HepG2 (cell line): Measurements from ENCODE around the gene C20orf204. TPM values are rescaled to one million over a fixed set of nuclear protein-coding genes. Genes with fewer than 3 reads are reported as not detected.

Source experiments
- ATF1 ChIP-seq: IDR thresholded peaks from 2 replicates; pipeline ENCODE4 v1.6.1; 2016; ENCODE audit warnings: mild to moderate bottlenecking, control low read depth
- CENPBD1 ChIP-seq: sonication (generic); formaldehyde crosslinking; IDR thresholded peaks from 2 replicates; pipeline ENCODE4 v1.8.0; 2022; ENCODE audit warnings: missing genetic modification reagents, low read depth, mild to moderate bottlenecking, borderline replicate concordance
- EED ChIP-seq: sonication (generic); formaldehyde crosslinking; IDR thresholded peaks from 2 replicates; pipeline ENCODE4 v1.5.0; 2020; ENCODE audit warnings: mild to moderate bottlenecking, missing genetic modification reagents
- HDAC6 ChIP-seq: fragments of 200-600 bp; sonication (generic); IDR thresholded peaks from 2 replicates; pipeline ENCODE4 v1.7.0; 2017; ENCODE audit warnings: mild to moderate bottlenecking, antibody characterized with exemption, low read length, low read depth
- HIC2 ChIP-seq: sonication (generic); formaldehyde crosslinking; IDR thresholded peaks from 2 replicates; pipeline ENCODE4 v1.9.0; 2022; ENCODE audit warnings: low read depth, missing genetic modification reagents
- KDM5A ChIP-seq: fragments of 200-600 bp; sonication (generic); IDR thresholded peaks from 2 replicates; pipeline ENCODE4 v1.7.0; 2018; ENCODE audit warnings: antibody characterized with exemption, mild to moderate bottlenecking, low read length, borderline replicate concordance
- KMT2B ChIP-seq: IDR thresholded peaks from 2 replicates; pipeline ENCODE4 v1.6.1; 2016; ENCODE audit warnings: missing genetic modification reagents, missing compliant biosample characterization
- MLXIP ChIP-seq: sonication (generic); formaldehyde crosslinking; IDR thresholded peaks from 2 replicates; pipeline ENCODE4 v1.9.0; 2021; ENCODE audit warnings: missing genetic modification reagents, borderline replicate concordance
- SRSF1 ChIP-seq: fragments of 200-400 bp; formaldehyde crosslinking; optimal IDR thresholded peaks from 2 replicates; pipeline ENCODE3; 2017; ENCODE audit warnings: mild to moderate bottlenecking, low read depth, low read length, moderate library complexity
- TRAFD1 ChIP-seq: sonication (generic); formaldehyde crosslinking; IDR thresholded peaks from 2 replicates; pipeline ENCODE4 v1.5.1; 2020; ENCODE audit warnings: missing genetic modification reagents, mild to moderate bottlenecking, borderline replicate concordance
- ZFP82 ChIP-seq: sonication (generic); formaldehyde crosslinking; IDR thresholded peaks from 2 replicates; pipeline ENCODE4 v1.5.1; 2020; ENCODE audit warnings: mild to moderate bottlenecking, missing genetic modification reagents, borderline replicate concordance
- ZNF143 ChIP-seq: sonication (generic); formaldehyde crosslinking; IDR thresholded peaks from 2 replicates; pipeline ENCODE4 v1.4.0; 2020; ENCODE audit warnings: missing genetic modification reagents
- ZNF17 ChIP-seq: sonication (generic); formaldehyde crosslinking; IDR thresholded peaks from 2 replicates; pipeline ENCODE4 v1.5.0; 2020; ENCODE audit warnings: mild to moderate bottlenecking, missing genetic modification reagents
- ZNF274 ChIP-seq: sonication (generic); formaldehyde crosslinking; IDR thresholded peaks from 2 replicates; pipeline ENCODE4 v1.5.1; 2020; ENCODE audit warnings: mild to moderate bottlenecking, missing genetic modification reagents
- ZZZ3 ChIP-seq: sonication (generic); formaldehyde crosslinking; IDR thresholded peaks from 2 replicates; pipeline ENCODE4 v1.4.0; 2020; ENCODE audit warnings: missing genetic modification reagents, mild to moderate bottlenecking, borderline replicate concordance
- polyA plus RNA-seq, 8 experiments: library from polyadenylated mRNA; depleted of rRNA in 3 of 8; stranded (reverse) in 7 of 8; unstranded in 1 of 8; fragments of >200 nt; fragmentation: Illumina TruSeq in 4 of 8; extraction: Trizol in 4 of 8; gene quantifications; 2 replicates each; pipeline versions ENCODE4 v1.2.1 to v1.2.3, GENCODE V29; 2011 to 2016; ENCODE audit warnings: low read depth in 4 of 8, missing spikeins in 1 of 8, mixed read lengths in 1 of 8; ENCODE audit not compliant: insufficient read depth in 1 of 8
- total RNA-seq, 5 experiments: library from RNA; depleted of rRNA; stranded (reverse); fragments of >200 nt; fragmentation: Illumina TruSeq; extraction: Trizol; gene quantifications; 2 replicates each; pipeline ENCODE4 v1.2.3, GENCODE V29; 2016; ENCODE audit warnings: low read depth in 1 of 5
- TF ChIP-seq, protein P1 (sequence below): sonication (generic); formaldehyde crosslinking; IDR thresholded peaks from 2 replicates; pipeline ENCODE4 v1.4.0; 2020; ENCODE audit warnings: mild to moderate bottlenecking, missing genetic modification reagents
- TF ChIP-seq, protein P2 (sequence below): sonication (generic); formaldehyde crosslinking; IDR thresholded peaks from 2 replicates; pipeline ENCODE4 v1.4.0; 2020; ENCODE audit warnings: missing genetic modification reagents

C20orf204 gene
- total and polyA plus RNA-seq, 2 of the 13 experiments (the other 11 are each of a cell fraction or from before 2014, with no cell fraction given) = 22.1 to 80.0 TPM

DNA sequence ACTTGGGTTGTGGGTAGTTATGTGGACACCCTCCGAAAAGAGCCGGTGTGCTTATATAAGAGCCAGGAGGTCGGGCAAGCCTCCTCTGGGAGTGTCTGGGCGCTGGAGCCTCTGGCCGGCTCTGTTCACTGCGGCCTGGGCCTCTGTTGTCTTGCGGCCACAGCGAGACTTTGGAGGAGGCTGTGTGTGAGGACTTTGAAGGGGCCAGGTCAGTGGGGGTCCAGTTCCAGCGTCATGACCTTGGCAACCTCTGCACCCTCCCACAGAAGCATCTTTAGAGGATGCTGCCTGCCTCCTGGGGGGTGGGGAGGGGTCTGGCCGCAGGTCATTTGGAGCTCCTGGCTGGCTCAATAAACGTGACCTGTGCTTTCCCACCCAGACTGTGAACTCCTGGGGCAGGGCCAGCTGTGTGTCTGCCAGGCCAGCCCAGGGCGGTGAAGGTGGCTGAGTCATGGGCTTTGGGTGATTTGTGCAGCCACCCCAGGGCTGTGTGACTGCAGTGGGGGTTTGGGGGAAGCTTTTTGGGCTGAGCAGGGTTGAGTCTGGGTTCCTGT lies 28.2 kb downstream of the C20orf204 start (continued):
- TF ChIP-seq ZNF17 (CRISPR knock-in tag) (0 out of 2 replicates have a peak, but pooled peaks have one; percentile 21), ZZZ3 (CRISPR knock-in tag) (0 out of 2 replicates have a peak, but pooled peaks have one; percentile 58), EED (CRISPR knock-in tag) (peak; percentile 62; the same call in 1 of the 2 replicates), KMT2B (CRISPR knock-in tag) (no peak), MLXIP (CRISPR knock-in tag) (peak; percentile 26; the same call in 1 of the 2 replicates), ZNF274 (CRISPR knock-in tag) (no peak), HDAC6 (no peak), SRSF1 (peak; percentile 56), CENPBD1 (CRISPR knock-in tag) (0 out of 2 replicates have a peak, but pooled peaks have one; percentile 40), ZFP82 (CRISPR knock-in tag) (0 out of 2 replicates have a peak, but pooled peaks have one; percentile 73), ATF1 (CRISPR knock-in tag) (no peak), HIC2 (CRISPR knock-in tag) (peak; percentile 59; the same call in 1 of the 2 replicates), KDM5A (peak; percentile 41; the same call in 1 of the 2 replicates), TRAFD1 (peak; percentile 61; the same call in 1 of the 2 replicates), ZNF143 (CRISPR knock-in tag) (no peak)
- TF ChIP-seq, protein P1, sequence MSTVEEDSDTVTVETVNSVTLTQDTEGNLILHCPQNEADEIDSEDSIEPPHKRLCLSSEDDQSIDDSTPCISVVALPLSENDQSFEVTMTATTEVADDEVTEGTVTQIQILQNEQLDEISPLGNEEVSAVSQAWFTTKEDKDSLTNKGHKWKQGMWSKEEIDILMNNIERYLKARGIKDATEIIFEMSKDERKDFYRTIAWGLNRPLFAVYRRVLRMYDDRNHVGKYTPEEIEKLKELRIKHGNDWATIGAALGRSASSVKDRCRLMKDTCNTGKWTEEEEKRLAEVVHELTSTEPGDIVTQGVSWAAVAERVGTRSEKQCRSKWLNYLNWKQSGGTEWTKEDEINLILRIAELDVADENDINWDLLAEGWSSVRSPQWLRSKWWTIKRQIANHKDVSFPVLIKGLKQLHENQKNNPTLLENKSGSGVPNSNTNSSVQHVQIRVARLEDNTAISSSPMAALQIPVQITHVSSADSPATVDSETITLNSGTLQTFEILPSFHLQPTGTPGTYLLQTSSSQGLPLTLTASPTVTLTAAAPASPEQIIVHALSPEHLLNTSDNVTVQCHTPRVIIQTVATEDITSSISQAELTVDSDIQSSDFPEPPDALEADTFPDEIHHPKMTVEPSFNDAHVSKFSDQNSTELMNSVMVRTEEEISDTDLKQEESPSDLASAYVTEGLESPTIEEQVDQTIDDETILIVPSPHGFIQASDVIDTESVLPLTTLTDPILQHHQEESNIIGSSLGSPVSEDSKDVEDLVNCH (CRISPR knock-in tag) = peak; percentile 84; the same call in 1 of the 2 replicates
- TF ChIP-seq, protein P2, sequence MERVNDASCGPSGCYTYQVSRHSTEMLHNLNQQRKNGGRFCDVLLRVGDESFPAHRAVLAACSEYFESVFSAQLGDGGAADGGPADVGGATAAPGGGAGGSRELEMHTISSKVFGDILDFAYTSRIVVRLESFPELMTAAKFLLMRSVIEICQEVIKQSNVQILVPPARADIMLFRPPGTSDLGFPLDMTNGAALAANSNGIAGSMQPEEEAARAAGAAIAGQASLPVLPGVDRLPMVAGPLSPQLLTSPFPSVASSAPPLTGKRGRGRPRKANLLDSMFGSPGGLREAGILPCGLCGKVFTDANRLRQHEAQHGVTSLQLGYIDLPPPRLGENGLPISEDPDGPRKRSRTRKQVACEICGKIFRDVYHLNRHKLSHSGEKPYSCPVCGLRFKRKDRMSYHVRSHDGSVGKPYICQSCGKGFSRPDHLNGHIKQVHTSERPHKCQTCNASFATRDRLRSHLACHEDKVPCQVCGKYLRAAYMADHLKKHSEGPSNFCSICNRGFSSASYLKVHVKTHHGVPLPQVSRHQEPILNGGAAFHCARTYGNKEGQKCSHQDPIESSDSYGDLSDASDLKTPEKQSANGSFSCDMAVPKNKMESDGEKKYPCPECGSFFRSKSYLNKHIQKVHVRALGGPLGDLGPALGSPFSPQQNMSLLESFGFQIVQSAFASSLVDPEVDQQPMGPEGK (CRISPR knock-in tag) = peak; percentile 80
